ENCODE measurements around the gene C12orf56.

C12orf56 gene

GRCh38 chr12:64296301-64296700 is 94.3 kb downstream of the C12orf56 start:
- no peak for TF ChIP-seq EP300 (IDR thresholded peaks at IDR 0.05; ENCODE audit: borderline replicate concordance)
- no peak for TF ChIP-seq RAD21 (IDR thresholded peaks at IDR 0.05; ENCODE audit: low read depth)
- no peak for TF ChIP-seq MAX (IDR thresholded peaks at IDR 0.05)
- TF ChIP-seq YY1 (IDR thresholded peaks at IDR 0.05; ENCODE audit: low read depth) = no peak
- TF ChIP-seq USF1 (IDR thresholded peaks at IDR 0.05) = no peak
- no peak for TF ChIP-seq TCF12 (IDR thresholded peaks at IDR 0.05; ENCODE audit: low read depth)
- no peak for TF ChIP-seq REST (IDR thresholded peaks at IDR 0.05; ENCODE audit: low read depth)
- TF ChIP-seq TEAD4 (IDR thresholded peaks at IDR 0.05) = no peak
- TF ChIP-seq CEBPB (IDR thresholded peaks at IDR 0.05) = no peak
- no peak for TF ChIP-seq ZBTB7A (IDR thresholded peaks at IDR 0.05; ENCODE audit: low read depth)
- TF ChIP-seq FOXM1 (IDR thresholded peaks at IDR 0.05; ENCODE audit: borderline replicate concordance, low read depth) = no peak
- TF ChIP-seq CREB1 (IDR thresholded peaks at IDR 0.05; ENCODE audit: low read depth) = no peak
- TF ChIP-seq NFIC (IDR thresholded peaks at IDR 0.05) = no peak
- TF ChIP-seq TAF1 (IDR thresholded peaks at IDR 0.05; ENCODE audit: low read depth) = no peak
- TF ChIP-seq EGR1 (IDR thresholded peaks at IDR 0.05) = no peak

GRCh38 chr12:64293654-64294364 is 96.7 kb downstream of the C12orf56 start:
- no peak for TF ChIP-seq RAD21 (IDR thresholded peaks at IDR 0.05; ENCODE audit: low read depth)
- no peak for TF ChIP-seq FOXM1 (IDR thresholded peaks at IDR 0.05; ENCODE audit: borderline replicate concordance, low read depth)
- TF ChIP-seq TCF12 (IDR thresholded peaks at IDR 0.05; ENCODE audit: low read depth) = no peak
- TF ChIP-seq ZBTB7A (IDR thresholded peaks at IDR 0.05; ENCODE audit: low read depth) = no peak
- no peak for TF ChIP-seq NFIC (IDR thresholded peaks at IDR 0.05)
- TF ChIP-seq EGR1 (IDR thresholded peaks at IDR 0.05) = no peak
- TF ChIP-seq TEAD4 (IDR thresholded peaks at IDR 0.05) = no peak
- TF ChIP-seq CEBPB (IDR thresholded peaks at IDR 0.05) = no peak
- TF ChIP-seq TAF1 (IDR thresholded peaks at IDR 0.05; ENCODE audit: low read depth) = no peak
- TF ChIP-seq EP300 (IDR thresholded peaks at IDR 0.05; ENCODE audit: borderline replicate concordance) = no peak
- no peak for TF ChIP-seq CREB1 (IDR thresholded peaks at IDR 0.05; ENCODE audit: low read depth)
- no peak for TF ChIP-seq USF1 (IDR thresholded peaks at IDR 0.05)
- TF ChIP-seq MAX (IDR thresholded peaks at IDR 0.05) = no peak
- no peak for TF ChIP-seq YY1 (IDR thresholded peaks at IDR 0.05; ENCODE audit: low read depth)

- TF ChIP-seq NFIC (IDR thresholded peaks at IDR 0.05) (no peak), ZBTB7A (IDR thresholded peaks at IDR 0.05; ENCODE audit: low read depth) (no peak), RAD21 (IDR thresholded peaks at IDR 0.05; ENCODE audit: low read depth) (no peak), TCF12 (IDR thresholded peaks at IDR 0.05; ENCODE audit: low read depth) (no peak)
Measured at GRCh38 chr12:64286521-64286920, 104.0 kb downstream of the C12orf56 start.

GRCh38 chr12:64284256-64284655 is 106.3 kb downstream of the C12orf56 start:
- TF ChIP-seq EGR1 (IDR thresholded peaks at IDR 0.05) = no peak
- no peak for TF ChIP-seq YY1 (IDR thresholded peaks at IDR 0.05; ENCODE audit: low read depth)
- TF ChIP-seq REST (IDR thresholded peaks at IDR 0.05; ENCODE audit: low read depth) = no peak
- TF ChIP-seq TCF12 (IDR thresholded peaks at IDR 0.05; ENCODE audit: low read depth) = no peak
- no peak for TF ChIP-seq NFIC (IDR thresholded peaks at IDR 0.05)
- TF ChIP-seq TEAD4 (IDR thresholded peaks at IDR 0.05) = no peak
- no peak for TF ChIP-seq FOXM1 (IDR thresholded peaks at IDR 0.05; ENCODE audit: borderline replicate concordance, low read depth)
- no peak for TF ChIP-seq RAD21 (IDR thresholded peaks at IDR 0.05; ENCODE audit: low read depth)
- no peak for TF ChIP-seq TAF1 (IDR thresholded peaks at IDR 0.05; ENCODE audit: low read depth)
- TF ChIP-seq CEBPB (IDR thresholded peaks at IDR 0.05) = no peak
- no peak for TF ChIP-seq USF1 (IDR thresholded peaks at IDR 0.05)
- TF ChIP-seq MAX (IDR thresholded peaks at IDR 0.05) = no peak
- no peak for TF ChIP-seq EP300 (IDR thresholded peaks at IDR 0.05; ENCODE audit: borderline replicate concordance)
- no peak for TF ChIP-seq CREB1 (IDR thresholded peaks at IDR 0.05; ENCODE audit: low read depth)
- no peak for TF ChIP-seq ZBTB7A (IDR thresholded peaks at IDR 0.05; ENCODE audit: low read depth)

GRCh38 chr12:64278421-64278820 is 112.1 kb downstream of the C12orf56 start:
- TF ChIP-seq TCF12 (IDR thresholded peaks at IDR 0.05; ENCODE audit: low read depth) (no peak), RAD21 (IDR thresholded peaks at IDR 0.05; ENCODE audit: low read depth) (no peak), EP300 (IDR thresholded peaks at IDR 0.05; ENCODE audit: borderline replicate concordance) (no peak)
